Stromal cell of bone marrow (primary cell): Measurements from ENCODE around the gene PBRM1.
"Not testable (repeated sequence)": the region's sequence is repeated elsewhere in the genome, so short reads cannot be mapped to it uniquely, and the experiment has no call there.

Experiments used
- DNase-seq: peaks from one replicate; pipeline ENCODE4 v3.0.0-alpha.2; 2012; ENCODE audit warnings: low read depth

PBRM1 gene

DNA sequence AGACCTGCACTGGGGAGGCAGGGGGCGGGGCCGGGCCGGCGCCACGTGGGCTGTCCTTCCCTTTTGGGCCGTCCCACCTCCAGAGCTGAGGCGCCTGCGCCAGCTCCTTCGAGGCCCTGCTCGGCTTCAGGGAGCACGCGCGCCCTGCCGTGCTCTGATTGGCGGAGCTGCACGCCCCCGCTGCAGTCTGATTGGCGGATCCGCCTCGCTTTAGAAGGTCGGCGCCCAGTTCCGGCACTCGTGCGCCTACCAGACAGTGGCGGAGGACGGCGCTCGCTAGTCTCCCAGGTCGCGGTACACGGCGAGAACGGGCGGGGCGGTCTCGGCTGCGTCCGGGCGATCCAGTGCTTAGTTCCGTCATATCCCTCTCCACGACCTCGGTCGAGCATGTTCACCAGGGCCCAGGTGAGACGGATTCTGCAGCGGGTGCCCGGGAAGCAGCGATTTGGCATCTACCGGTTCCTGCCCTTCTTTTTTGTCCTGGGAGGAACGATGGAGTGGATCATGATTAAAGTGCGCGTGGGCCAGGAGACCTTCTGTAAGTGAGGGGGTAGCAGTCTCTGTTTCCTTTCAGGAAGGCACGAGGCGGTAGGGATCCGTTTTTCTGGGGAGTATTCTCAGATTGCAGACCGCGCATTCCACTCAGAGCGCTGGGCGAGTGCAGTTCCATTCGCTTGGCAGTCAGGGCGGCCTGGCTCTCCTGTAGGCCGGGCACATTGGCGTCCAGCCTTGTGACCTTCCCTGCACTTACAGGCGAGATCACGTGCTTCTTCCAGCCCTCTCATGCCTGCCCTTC lies 149.1 kb downstream of the PBRM1 start, which contains the start of gene UQCC5:
Gene UQCC5 (plus strand): TSS at position 237 of the 796 bp plus-strand sequence. CDS start 151 bp downstream, at position 388.
- peak; percentile 97 for DNase-seq

DNA sequence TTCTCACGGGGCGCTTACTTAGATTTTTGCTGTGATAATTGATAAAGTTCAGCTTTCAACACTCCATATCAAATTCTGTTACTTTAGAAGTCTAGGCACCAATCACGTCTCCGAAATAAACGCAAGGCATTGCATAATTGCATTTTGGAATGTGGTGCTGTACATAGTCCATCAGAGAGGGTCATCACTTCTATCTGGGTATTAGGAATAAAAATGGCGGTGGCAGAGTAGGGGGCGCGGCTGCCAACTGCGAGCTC lies 149.7 kb downstream of the PBRM1 start:
- no peak for DNase-seq

DNA sequence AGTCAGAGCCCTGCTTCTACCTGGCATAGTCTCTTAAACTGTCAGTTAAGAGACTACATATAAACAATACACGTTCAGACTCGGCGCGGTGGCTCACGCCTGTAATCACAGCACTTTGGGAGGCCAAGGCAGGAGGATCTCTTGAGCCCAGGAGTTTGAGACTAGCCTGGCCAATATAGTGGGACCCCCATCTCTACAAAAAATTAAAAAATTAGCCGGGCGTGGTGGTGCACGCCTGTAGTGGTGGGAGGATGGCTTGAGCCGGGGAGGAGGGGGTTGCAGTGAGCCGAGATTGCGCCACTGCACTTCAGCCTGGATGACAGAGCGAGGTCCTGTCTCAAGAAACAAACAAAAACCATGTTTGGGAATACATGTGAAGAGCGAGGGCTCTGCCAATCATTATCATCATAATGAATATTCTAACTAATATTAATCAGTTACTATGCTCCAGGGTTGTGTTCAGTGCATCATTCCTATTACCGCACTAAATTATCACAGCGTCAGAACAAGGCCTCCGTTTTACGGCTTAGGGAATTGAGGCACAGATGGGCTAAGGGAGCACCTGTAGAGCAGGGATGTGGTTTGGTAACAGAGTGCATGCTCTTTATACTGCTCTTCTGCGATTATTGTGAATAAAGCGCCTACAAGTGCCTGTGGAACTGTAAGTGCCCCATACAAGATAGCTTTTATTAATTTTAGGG lies 150.2 kb downstream of the PBRM1 start:
- no peak for DNase-seq

DNA sequence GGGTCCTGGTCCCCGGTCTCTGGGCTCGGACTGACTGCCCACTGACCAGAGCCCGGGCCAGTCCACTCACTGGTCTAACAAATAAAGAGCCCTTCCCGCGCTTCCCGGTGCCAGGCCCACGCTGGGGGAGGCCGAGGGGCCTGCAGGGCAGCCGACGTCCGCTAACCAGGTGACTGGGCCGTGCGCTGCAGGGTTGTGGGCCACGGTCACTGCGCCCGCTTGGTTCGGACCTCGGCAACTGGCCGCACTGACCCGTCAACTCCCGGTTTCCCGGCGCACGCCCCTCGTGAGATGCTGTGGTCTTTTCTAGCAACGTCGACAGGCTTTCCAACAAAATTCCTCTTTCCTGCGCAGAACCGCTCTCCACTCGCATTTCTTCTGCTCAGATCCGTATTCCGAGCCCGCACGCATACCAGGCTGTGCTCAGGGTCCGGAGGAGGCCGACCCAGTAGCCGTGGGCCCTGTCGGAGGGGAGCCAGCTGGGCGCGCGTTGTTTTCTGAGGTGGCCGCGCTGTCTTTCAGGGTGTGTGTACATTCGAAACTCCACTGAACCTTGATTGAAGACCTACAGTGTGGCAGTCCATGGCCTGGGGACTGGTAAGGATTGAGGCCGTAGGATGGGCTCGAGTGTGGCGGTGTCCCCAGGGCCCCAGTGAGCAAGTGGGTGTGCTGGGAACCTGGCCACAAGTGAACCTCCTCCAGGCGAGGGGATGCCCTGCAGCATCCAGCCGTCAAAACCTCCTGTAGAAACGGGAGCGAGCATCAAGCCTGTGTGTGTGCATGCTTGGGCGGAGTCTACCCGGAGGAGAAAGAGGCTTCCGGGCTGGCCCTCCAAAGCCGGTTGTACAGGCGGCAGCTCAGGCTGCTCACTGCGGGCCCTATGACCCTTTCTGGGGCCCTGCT lies 151.2 kb downstream of the PBRM1 start:
- DNase-seq = no peak

DNA sequence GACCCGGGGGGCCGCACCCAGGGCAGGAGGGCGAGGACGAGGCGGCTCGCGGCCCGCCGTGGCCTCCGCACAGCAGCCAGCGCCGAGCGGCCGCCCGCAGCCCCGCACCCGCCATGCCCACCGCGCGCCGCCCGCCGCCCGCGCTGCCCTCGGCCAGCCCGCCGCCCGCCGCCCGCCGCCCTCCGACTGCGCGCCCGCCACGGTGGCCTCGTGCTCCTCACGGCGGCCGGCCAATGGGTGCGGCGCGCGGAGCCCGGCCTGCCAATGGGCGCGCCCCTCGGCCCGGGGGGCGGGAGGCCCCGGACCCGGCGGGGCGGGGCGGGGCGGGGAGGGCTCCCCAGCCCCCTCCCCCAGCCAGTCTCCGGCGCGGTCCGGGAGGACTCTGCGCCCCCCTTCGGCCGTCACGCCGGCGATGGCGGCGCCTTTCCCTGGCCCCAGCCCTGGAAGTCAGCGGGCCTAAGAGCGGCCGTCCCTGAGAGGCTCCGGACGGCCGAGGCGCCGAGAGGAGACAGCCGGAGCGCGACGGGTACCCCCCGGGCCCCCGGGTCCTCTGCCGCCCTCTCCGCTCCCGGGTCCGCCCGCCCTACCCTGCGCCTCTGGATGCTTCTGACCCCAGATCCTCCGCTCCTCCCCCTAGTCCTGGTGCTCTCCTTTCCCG lies 152.0 kb downstream of the PBRM1 start, which contains the start of gene NT5DC2:
Gene NT5DC2 (minus strand): TSS at position 235 of the 658 bp plus-strand sequence. CDS start 120 bp downstream, at position 115.
- peak; percentile 54 for DNase-seq

DNA sequence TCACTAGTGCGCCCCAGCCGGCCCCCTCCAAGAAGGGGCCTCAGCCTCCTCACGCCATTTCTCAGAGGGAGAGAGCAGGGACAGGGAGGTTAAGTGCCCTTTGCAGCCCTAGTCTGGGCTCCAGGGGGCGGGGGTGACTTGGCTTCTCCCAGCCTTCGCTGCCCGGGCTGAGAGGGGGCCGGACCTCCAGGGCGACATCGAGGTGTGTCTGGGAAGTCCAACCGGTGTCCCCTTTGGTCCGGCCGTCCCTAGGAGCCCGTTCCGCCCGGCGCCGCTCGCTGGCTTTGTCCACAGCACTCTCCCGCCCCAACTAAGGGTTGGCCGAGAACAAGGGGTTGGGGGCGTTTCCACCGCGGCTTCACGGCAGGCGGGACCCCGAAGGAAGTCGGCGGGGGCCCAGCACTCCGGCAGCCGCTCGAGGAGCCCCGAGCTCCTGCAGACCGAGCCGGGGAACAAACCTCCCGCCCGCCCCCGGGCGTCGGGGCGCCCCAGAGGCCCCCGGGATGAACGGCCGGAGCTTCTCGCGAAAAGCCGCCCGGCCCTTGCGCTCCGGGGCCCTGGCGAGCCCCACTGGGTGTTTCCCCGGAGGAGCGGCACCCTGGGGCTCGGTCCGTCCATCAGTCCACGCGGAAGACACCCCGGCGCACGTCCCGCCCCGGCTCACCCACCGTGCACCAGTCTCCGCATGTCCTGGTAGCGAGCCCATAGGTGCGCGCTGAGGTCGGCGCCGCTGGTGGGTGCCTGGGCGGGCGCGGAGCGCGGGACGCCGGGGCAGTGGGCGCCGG lies 152.7 kb downstream of the PBRM1 start:
- DNase-seq = no peak

DNA sequence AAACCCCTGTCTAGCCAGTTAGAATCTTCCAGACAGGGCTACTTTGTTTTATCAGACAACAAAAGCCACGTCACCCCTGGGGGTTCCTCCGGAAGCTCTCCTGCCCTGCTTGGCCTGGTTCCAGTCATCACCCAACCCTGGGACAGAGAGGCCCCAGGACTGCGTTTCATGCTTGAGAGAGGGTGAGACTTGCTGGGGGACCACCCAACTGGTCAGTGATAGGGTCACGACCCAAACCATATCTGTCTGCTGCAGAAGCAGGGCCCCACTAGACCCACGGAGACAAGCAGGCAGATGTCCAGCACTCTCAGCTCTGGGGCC lies 153.2 kb downstream of the PBRM1 start:
- no peak for DNase-seq

DNA sequence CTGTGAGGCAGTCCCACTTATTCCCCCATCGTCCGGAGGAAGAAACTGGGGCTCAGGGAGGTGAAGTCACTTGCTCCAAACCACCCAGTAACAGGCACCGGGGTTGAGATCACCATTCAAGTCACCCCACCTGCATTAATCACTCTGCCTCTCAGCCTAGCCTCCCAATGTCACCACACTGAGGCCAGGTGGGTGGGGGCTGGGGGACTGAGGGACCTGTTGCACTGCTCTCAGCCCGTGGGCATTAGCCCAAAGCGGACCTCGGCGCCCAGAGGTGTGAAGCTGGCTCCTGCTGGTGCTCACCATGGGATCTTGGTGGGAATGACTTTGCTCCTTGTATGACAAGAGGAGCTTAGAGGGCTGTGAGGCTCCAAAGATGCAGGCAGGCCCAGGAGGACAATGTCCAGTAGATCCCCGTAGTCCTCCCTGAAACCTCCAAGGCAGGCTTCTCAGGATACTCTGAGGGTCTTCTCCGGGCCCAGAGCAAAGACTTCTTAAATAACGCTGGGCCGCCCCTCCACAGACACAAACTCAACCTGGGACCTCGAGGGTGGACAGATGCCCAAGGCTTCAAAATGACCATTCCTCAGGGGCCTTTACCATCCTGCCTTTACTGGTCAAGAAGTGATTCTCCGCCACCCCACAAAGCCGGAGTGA lies 153.7 kb downstream of the PBRM1 start:
- DNase-seq = no peak

DNA sequence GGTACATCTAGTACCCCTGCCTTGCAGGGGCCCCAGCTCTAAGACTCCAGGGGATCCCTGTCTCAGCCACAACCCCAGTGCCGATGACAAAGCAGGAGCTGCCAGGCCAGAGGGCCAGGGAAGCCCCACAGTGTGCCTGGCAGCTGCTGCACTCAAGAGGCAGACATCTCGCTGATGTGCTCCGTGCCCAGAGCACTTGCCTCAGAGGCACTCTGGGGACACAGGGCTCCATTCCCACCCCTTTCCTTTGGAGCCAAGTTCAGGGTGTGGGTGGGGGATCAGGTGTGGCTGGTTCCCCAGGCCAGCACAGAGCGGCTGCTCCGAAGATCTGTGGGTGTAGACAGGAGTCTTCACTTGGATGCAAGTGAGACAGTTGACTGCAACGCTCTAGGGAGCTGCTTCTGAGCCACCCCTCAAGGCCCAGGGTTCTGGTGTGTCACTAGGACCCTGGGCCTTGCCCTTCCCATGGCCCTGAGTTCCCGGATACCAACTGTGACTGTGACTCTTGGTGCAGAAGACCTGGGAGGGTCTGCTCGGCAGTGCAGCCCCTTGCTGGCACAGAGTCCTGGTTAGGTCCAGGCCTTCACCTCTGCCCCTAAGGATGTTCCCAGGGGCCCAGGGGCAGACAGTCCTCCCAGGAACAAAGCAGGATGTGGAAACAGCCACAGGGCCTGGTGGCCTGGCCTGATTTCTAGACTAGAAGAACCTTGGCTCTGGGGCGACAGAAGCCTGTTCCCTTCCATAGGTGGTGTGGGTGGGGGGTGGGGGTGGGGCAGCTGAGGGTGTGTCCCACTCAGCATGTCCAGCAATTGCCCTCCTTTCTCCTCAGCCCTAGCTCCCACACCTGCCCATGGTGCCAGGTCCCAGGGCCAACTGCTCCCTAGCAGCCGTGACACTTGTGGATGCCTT lies 154.5 kb downstream of the PBRM1 start:
- DNase-seq = no peak

DNA sequence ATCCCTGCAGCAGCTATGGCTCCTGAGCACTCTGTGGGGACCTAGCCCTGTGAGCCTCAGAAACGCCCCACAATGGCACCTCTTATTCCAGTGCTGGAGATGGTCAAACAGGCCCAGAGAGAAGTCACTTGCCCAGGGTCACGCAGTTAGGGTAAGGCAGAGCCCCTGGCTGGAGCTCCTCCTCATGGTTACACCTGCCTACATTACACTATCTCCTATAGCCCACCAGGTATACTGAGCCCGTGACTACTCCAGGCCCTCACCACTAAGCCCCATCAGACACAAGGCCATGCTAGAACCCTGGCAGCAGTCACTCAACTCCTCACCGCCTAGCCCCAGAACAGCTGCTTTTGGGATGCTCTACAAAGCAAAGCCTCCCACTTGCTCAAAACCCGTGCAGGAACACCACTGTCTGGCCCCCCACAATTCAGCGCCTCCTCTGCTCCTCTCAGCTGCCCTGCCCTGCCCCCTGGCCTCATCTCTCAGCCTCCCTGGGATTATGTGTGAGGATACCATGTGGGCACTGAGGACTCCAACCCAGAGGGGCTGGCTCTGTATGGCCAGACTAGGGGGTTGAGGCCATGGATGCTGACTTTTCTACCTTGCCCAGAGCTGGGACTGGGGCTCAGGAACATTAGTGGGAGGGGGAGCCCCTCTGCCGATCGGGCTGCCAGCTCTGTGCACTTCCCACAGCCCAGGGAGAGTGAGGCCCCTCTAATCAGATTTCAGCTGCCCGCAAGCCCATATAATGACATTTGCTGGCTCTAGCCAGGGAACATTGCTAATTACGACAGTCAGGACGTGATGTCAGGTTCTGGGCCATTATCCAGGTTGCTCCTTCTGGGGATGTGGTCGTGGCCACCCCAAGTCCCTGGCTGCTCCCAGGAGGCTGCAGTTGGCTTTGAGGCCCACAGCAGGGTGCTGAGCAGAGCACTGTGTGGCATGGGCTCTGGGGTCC lies 156.1 kb downstream of the PBRM1 start:
- DNase-seq = no peak

DNA sequence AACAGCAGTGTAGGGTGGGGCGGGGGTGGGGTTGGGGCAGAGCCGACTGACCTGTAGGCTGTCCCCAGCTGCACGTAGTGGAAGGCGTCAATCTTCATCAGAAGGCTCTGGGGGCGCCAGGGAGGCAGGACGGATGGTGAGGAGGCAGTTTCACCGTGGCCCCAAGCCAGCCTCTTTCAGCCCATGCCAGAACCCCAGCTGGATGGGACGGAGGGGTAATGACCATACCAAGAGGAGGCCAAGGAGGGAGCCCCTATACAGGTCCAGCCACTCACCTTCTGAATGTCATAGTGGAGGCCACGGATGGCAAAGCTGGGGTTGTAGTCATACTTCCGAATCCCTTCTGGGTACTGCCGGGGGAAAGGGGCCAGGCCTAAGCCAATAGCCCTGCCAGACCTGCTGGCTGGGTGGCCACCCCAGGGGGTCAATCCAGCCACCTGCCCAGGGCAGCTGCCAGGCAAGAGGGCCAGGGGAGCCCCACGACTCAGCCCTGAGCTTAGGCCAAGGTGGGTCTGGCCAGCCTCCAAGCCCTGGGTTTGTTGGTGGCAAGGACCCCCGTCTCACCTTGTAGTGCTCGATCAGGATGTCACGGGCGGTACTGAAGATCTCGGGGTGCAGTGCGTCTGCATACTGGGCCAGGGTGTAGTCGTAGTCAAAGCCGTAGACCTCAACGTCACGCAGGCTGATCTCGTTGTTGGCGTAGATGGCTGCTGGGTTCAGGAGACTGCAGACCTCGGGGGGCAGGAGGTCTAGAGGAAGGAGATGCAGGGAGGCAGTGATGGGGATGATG lies 156.9 kb downstream of the PBRM1 start:
- DNase-seq = no peak

DNA sequence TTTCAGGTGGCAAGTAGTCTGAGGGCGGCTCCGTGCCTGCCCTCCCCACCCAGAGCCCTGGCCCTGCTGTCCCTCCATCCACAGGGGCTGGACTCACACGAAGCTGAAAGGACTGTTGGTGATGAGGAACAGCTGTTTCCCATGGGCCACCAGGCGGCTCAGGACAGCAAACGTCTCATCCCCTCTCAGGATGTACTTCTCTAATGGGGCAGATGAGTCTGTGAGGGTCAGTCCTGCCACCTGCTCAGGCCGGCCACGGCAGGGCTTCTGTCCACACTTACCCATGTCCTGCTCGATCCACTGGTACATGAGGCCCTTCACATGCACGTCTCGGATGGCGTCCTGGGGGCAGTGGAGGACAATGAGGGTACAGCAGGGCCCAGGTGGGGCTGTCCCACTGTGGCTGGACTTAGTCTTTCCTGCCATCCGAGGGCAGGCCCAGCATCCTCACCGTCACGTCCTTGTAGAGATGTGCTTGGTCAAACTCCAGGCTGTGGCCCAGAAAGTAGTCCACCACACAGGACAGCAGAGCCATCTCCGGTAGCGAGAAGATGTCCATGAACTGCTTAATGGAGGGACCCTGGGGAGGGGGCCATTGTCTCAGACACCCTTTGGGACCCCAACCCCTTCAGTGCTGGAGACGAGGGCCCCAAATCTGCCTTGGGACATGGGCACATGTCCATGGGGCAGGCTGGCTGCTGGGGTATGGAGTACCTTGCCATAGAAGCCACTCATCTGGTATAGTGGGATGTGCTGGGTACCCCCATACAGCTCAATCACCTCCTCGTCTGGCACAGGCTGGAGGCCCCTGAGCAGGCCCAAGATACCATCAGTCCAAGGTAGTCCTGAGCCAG lies 157.8 kb downstream of the PBRM1 start:
- DNase-seq = no peak

DNA sequence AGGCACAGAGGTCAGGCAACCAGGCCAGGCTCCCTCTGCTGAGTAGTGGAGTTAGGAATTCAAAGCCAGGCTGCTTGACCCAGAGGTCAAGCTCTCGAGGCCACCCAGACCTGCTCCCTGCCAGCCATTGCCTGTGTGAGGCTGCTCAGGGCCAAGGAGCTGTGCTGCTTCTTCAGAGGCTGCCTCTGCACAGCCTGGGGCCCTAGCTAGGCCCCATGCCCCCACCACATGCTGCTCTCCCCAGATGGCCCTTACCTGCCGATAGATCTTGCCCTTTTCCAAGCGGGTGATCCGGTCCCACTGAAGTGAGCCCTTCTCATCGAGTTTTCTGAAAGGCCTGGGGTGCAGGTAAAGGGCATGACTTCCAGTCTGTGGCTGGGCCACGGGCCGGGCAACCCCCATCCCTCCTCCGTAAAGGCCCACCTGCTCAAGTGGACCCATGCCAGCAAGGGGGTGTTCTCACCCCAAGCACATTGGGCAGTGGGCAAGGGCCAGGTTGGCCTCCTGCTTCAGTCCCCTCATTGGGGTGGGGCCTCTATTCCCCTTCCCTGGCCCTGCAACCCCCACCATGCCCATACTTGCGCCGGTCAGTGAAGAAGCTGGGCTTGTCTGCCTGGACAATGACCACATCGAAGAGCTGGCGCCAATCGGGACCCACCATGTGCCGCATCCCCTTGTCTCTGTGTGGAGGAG lies 158.5 kb downstream of the PBRM1 start:
- no peak for DNase-seq

DNA sequence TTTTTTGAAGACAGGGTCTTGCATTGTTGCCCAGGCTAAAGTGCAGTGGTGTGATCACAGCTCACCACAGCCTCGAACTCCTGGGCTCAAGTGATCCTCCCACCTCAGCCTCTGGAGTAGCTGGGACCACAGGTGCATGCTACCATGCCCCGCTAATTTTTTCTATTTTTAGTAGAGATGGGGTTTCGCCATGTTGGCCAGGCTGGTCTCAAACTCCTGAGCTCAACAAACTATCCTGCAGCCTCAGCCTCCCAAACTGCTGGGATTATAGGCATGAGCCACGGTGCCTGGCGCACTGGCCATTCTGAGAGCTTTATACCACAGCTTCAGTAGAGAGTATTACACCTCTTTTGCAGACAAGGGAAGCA lies 159.1 kb downstream of the PBRM1 start:
- not testable (repeated sequence) for DNase-seq

DNA sequence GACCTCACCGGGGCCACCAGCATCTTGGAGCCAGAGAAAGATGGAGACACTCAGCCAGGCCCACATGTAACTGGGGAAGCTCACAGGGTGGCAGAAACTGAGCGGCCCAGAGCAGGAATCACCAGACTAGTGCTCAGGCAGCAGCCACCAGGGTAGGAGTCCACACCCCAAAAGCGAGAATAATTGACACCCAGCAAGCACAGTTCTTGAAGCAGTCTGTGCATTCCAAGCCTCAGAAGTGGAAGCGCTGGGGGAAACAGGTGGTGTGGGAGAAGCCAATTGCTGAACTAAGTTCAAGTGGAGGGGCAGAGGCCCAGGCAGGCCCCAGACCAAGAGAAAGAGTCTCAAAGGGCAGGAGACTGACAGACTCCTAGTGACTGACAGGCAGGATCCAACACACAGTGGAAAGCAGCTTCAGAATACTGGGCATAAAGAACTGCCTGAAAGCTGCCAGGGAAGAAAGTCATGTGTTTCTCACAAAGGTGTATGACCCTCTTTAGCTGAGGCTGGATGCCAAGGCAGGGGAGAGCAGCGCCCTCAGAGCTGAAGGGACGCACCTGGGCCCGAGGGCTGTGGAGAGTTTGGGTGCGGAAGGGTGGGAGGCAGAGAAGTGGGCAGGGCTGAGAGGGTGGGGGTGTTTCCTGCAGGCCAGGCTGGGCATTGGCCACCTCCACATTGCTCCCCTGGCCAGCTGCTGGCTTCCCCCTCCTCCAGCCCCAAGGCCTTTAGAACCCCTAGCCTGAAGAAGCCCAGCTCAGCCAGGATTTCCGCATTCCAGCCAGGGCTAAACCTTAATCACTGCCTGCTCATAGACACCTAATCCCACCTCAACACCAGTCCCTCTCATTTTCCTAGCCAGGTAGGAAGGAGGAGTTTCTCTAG lies 159.8 kb downstream of the PBRM1 start:
- no peak for DNase-seq
